ENCODE data around the gene RBM43.

DNA sequence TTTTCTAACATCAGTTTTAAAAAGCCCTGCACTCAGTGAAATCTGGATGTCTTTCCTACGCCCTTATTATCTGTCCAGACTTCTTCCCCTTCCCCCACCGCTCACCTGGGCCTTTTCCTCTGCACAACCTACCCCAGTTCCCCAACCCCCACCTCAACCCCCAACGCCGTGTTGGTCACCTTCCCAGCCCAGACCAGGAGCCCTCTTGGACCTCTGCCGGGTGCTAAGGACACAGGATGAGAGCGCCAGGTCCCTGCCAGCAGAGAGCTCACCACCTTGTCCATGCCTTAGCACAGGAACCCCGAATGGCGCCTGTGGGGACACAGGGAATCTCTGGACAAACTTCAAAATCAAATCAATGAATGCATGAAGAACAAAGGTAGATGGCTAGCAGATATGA, 966 bp upstream of the RBM43 start:
- no peak for TF ChIP-seq POLR2A (IDR thresholded peaks at IDR 0.05)
- TF ChIP-seq, protein P1, sequence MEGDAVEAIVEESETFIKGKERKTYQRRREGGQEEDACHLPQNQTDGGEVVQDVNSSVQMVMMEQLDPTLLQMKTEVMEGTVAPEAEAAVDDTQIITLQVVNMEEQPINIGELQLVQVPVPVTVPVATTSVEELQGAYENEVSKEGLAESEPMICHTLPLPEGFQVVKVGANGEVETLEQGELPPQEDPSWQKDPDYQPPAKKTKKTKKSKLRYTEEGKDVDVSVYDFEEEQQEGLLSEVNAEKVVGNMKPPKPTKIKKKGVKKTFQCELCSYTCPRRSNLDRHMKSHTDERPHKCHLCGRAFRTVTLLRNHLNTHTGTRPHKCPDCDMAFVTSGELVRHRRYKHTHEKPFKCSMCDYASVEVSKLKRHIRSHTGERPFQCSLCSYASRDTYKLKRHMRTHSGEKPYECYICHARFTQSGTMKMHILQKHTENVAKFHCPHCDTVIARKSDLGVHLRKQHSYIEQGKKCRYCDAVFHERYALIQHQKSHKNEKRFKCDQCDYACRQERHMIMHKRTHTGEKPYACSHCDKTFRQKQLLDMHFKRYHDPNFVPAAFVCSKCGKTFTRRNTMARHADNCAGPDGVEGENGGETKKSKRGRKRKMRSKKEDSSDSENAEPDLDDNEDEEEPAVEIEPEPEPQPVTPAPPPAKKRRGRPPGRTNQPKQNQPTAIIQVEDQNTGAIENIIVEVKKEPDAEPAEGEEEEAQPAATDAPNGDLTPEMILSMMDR (IDR thresholded peaks at IDR 0.05): no peak
